HepG2 (cell line): ENCODE measurements around the gene MEF2D. TPM values are rescaled to one million over a fixed set of nuclear protein-coding genes. Genes with fewer than 3 reads are reported as not detected.

Experiments
- ATAC-seq: fragments of 200-7000 bp; cut with Tn5 transposase; 3 replicates; pipeline ENCODE4 v1.9.1; 2020; ENCODE audit warnings: mild to moderate bottlenecking, moderate library complexity
- BruUV-seq: library from RNA; stranded (reverse); fragments of 400-500 nt; replicated peaks from 2 replicates; lab custom pipeline; 2021; lab: Mats Ljungman, UMichigan
- CTCF ChIA-PET: fragments of 300-600 bp; formaldehyde crosslinking; extraction: SDS; loops from one replicate; lab custom pipeline; 2021; ENCODE audit warnings: low total read pairs, inconsistent platforms, low intra/inter-chr PET ratio; lab: Yijun Ruan, JAX
- POLR2A ChIA-PET: fragments of 350-600 bp; sonication (Branson Sonifier 250); formaldehyde crosslinking; loops from one replicate; lab custom pipeline; 2020; ENCODE audit warnings: antibody characterized with exemption, inconsistent platforms; lab: Yijun Ruan, JAX
- DNase-seq: peaks from one replicate; pipeline ENCODE4 v3.0.0-alpha.2; 2015; ENCODE audit warnings: low spot score
- FAIRE-seq: peaks from 3 replicates; lab custom pipeline; 2011; peaks lifted over from hg19 to GRCh38; lab: Jason Lieb, UNC
- H2AFZ ChIP-seq: one replicate; pipeline ENCODE4 v1.6.1; 2011; ENCODE audit warnings: low read length, inconsistent platforms
- H3K27ac ChIP-seq: fragments of 300-600 bp; 3 replicates; pipeline ENCODE4 v1.8.0; 2011; ENCODE audit warnings: mixed run types, mild to moderate bottlenecking, mixed read lengths, low read length, inconsistent platforms; ENCODE audit not compliant: insufficient read depth; ENCODE audit errors: extremely low read length
- H3K27me3 ChIP-seq, 2 experiments: fragments of 200-600 bp in 1 of 2; 2 replicates in 1 of 2; 3 replicates in 1 of 2; pipeline versions ENCODE4 v1.6.0 to v1.8.0; 2011; ENCODE audit warnings: low read length in 2 of 2, mild to moderate bottlenecking in 2 of 2, moderate library complexity in 2 of 2, inconsistent platforms in 1 of 2; ENCODE audit not compliant: insufficient read depth in 2 of 2, control insufficient read depth in 1 of 2
- H3K36me3 ChIP-seq, 2 experiments: fragments of 200-600 bp in 1 of 2; replicated peaks in 1 of 2; 2 replicates in 1 of 2; 3 replicates in 1 of 2; pipeline versions ENCODE4 v1.5.1 to v1.8.0; 2011; ENCODE audit warnings: low read length in 2 of 2, inconsistent platforms in 1 of 2; ENCODE audit not compliant: insufficient read depth in 2 of 2, control insufficient read depth in 1 of 2
- H3K4me1 ChIP-seq: 2 replicates; pipeline ENCODE4 v1.5.1; 2012; ENCODE audit warnings: low read length, inconsistent platforms; ENCODE audit not compliant: insufficient read depth
- H3K4me2 ChIP-seq: 2 replicates; pipeline ENCODE4 v1.6.0; 2011; ENCODE audit warnings: low read depth, low read length, inconsistent platforms
- H3K4me3 ChIP-seq, 3 experiments: fragments of 200-600 bp in 1 of 3; sonication (generic), shearing (Covaris generic) in 1 of 3; replicated peaks in 1 of 3; 2 replicates each; pipeline ENCODE4 v1.5.1; 2011 to 2016; ENCODE audit warnings: low read length in 3 of 3, inconsistent platforms in 2 of 3, low read depth in 2 of 3, mild to moderate bottlenecking in 2 of 3, control low read depth in 1 of 3, mixed read lengths in 1 of 3; ENCODE audit not compliant: insufficient read depth in 1 of 3
- H3K79me2 ChIP-seq: one replicate; pipeline ENCODE4 v1.6.1; 2011; ENCODE audit warnings: low read length, inconsistent platforms; ENCODE audit not compliant: insufficient read depth
- H3K9ac ChIP-seq: 2 replicates; pipeline ENCODE4 v1.6.0; 2011; ENCODE audit warnings: mild to moderate bottlenecking, low read depth, low read length, inconsistent platforms; ENCODE audit not compliant: insufficient read depth
- H3K9me3 ChIP-seq: 2 replicates; pipeline ENCODE4 v1.5.1; 2012; ENCODE audit warnings: mild to moderate bottlenecking, low read length
- H4K20me1 ChIP-seq: 2 replicates; pipeline ENCODE4 v1.6.0; 2011; ENCODE audit warnings: inconsistent platforms, mild to moderate bottlenecking, low read length, moderate library complexity; ENCODE audit not compliant: insufficient read depth
- HNF4A ChIP-seq: sonication (generic); formaldehyde crosslinking; IDR thresholded peaks from 2 replicates; pipeline ENCODE4 v1.4.0; 2020; ENCODE audit warnings: missing genetic modification reagents
- MIER2 ChIP-seq: IDR thresholded peaks from 2 replicates; pipeline ENCODE4 v1.6.1; 2016; ENCODE audit warnings: missing biosample characterization, missing genetic modification reagents
- MTERF4 ChIP-seq: sonication (generic); formaldehyde crosslinking; IDR thresholded peaks from 2 replicates; pipeline ENCODE4 v1.8.0; 2023; ENCODE audit warnings: mild to moderate bottlenecking, missing genetic modification reagents
- SP1 ChIP-seq, 2 experiments: fragments of 450-650 bp in 1 of 2; sonication (generic) in 1 of 2; formaldehyde crosslinking in 1 of 2; IDR thresholded peaks; 2 replicates each; pipeline versions ENCODE4 v1.4.0 to v1.6.1; 2016 to 2020; ENCODE audit warnings: missing genetic modification reagents in 1 of 2
- TMF1 ChIP-seq: sonication (generic); formaldehyde crosslinking; IDR thresholded peaks from 2 replicates; pipeline ENCODE4 v1.8.1; 2022; ENCODE audit warnings: low read depth, missing genetic modification reagents
- WIZ ChIP-seq: sonication (generic); formaldehyde crosslinking; IDR thresholded peaks from 2 replicates; pipeline ENCODE4 v1.5.1; 2020; ENCODE audit warnings: mild to moderate bottlenecking, missing genetic modification reagents
- ZFYVE20 ChIP-seq: sonication (generic); formaldehyde crosslinking; IDR thresholded peaks from 2 replicates; pipeline ENCODE4 v1.8.0; 2023; ENCODE audit warnings: low read depth, mild to moderate bottlenecking, moderate library complexity, missing genetic modification reagents, borderline replicate concordance
- ZNF143 ChIP-seq: sonication (generic); formaldehyde crosslinking; IDR thresholded peaks from 2 replicates; pipeline ENCODE4 v1.4.0; 2020; ENCODE audit warnings: missing genetic modification reagents
- ZNF264 ChIP-seq: sonication (generic); formaldehyde crosslinking; IDR thresholded peaks from 2 replicates; pipeline ENCODE4 v1.4.0; 2020; ENCODE audit warnings: missing genetic modification reagents
- ZNF326 ChIP-seq: sonication (generic); formaldehyde crosslinking; IDR thresholded peaks from 2 replicates; pipeline ENCODE4 v1.4.0; 2020; ENCODE audit warnings: missing genetic modification reagents, borderline replicate concordance
- ZSCAN30 ChIP-seq: sonication (generic); formaldehyde crosslinking; IDR thresholded peaks from 2 replicates; pipeline ENCODE4 v1.5.0; 2020; ENCODE audit warnings: mild to moderate bottlenecking, missing genetic modification reagents
- ZZZ3 ChIP-seq: sonication (generic); formaldehyde crosslinking; IDR thresholded peaks from 2 replicates; pipeline ENCODE4 v1.4.0; 2020; ENCODE audit warnings: missing genetic modification reagents, mild to moderate bottlenecking, borderline replicate concordance
- WGBS: methylation state at CpG from one replicate; pipeline ENCODE4 v1.1.6; 2017; ENCODE audit warnings: low lambda C conversion rate; 5-methylcytosine and 5-hydroxymethylcytosine counted together
- in situ Hi-C: cut with HindIII; loops from 2 replicates; pipeline ENCODE4 v1.10.0; 2017; ENCODE audit warnings: low pct_unique_long_range_greater_than_20kb; ENCODE audit not compliant: extremely low pct_ligation_motif_present
- intact Hi-C: fragments of 100-400 bp; cut with micrococcal nuclease; formaldehyde crosslinking; loops from one replicate; pipeline ENCODE4 v1.10.0; 2022; ENCODE audit not compliant: unreplicated experiment
- polyA plus RNA-seq, 8 experiments: library from polyadenylated mRNA; depleted of rRNA in 3 of 8; stranded (reverse) in 7 of 8; unstranded in 1 of 8; fragments of >200 nt; fragmentation: Illumina TruSeq in 4 of 8; extraction: Trizol in 4 of 8; gene quantifications; 2 replicates each; pipeline versions ENCODE4 v1.2.1 to v1.2.3, GENCODE V29; 2011 to 2016; ENCODE audit warnings: low read depth in 4 of 8, missing spikeins in 1 of 8, mixed read lengths in 1 of 8; ENCODE audit not compliant: insufficient read depth in 1 of 8
- total RNA-seq, 5 experiments: library from RNA; depleted of rRNA; stranded (reverse); fragments of >200 nt; fragmentation: Illumina TruSeq; extraction: Trizol; gene quantifications; 2 replicates each; pipeline ENCODE4 v1.2.3, GENCODE V29; 2016; ENCODE audit warnings: low read depth in 1 of 5
- TF ChIP-seq, protein P1 (sequence below): sonication (generic); formaldehyde crosslinking; IDR thresholded peaks from 2 replicates; pipeline ENCODE4 v1.5.0; 2020; ENCODE audit warnings: mild to moderate bottlenecking, missing genetic modification reagents
- TF ChIP-seq, protein P2 (sequence below): sonication (generic); formaldehyde crosslinking; IDR thresholded peaks from 2 replicates; pipeline ENCODE4 v1.5.0; 2020; ENCODE audit warnings: missing genetic modification reagents
- TF ChIP-seq, protein P3 (sequence below), 2 experiments: sonication (generic) in 1 of 2; formaldehyde crosslinking in 1 of 2; IDR thresholded peaks; 2 replicates each; pipeline versions ENCODE4 v1.4.0 to v1.6.1; 2016 to 2020; ENCODE audit warnings: borderline replicate concordance in 1 of 2, low read depth in 1 of 2, mild to moderate bottlenecking in 1 of 2, missing genetic modification reagents in 1 of 2
- TF ChIP-seq, protein P4 (sequence below): sonication (generic); formaldehyde crosslinking; IDR thresholded peaks from 2 replicates; pipeline ENCODE4 v1.4.0; 2020; ENCODE audit warnings: mild to moderate bottlenecking, low read depth, missing genetic modification reagents

Gene MEF2D
- total and polyA plus RNA-seq, 2 of the 13 experiments (the other 11 are each of a cell fraction or from before 2014, with no cell fraction given) = 1.6 to 3.9 TPM

- H3K9ac ChIP-seq = no peak overlapping the region
- no peaks in the 10 kb centered on the region for H3K27me3 ChIP-seq
- H3K4me2 ChIP-seq = no peak overlapping the region
- no peaks in the 10 kb centered on the region for H3K79me2 ChIP-seq
- H4K20me1 ChIP-seq = no peaks in the 10 kb centered on the region
- in situ Hi-C loops = no loop called here
- no peak for FAIRE-seq
- intact Hi-C loops = no loop called here
- H2AFZ ChIP-seq = no peak overlapping the region
- no peak overlapping the region for H3K4me3 ChIP-seq
- ATAC-seq = no peak
- ChIA-PET CTCF (no interaction called here), POLR2A (interaction anchor here (0.6 kb wide), 1 partner anchor 71 kb away, joined by 6 read pairs; no protein-coding TSS in a partner anchor)
- peaks cover 10% of the 10 kb centered on the region for H3K4me1 ChIP-seq
- TF ChIP-seq, protein P1, sequence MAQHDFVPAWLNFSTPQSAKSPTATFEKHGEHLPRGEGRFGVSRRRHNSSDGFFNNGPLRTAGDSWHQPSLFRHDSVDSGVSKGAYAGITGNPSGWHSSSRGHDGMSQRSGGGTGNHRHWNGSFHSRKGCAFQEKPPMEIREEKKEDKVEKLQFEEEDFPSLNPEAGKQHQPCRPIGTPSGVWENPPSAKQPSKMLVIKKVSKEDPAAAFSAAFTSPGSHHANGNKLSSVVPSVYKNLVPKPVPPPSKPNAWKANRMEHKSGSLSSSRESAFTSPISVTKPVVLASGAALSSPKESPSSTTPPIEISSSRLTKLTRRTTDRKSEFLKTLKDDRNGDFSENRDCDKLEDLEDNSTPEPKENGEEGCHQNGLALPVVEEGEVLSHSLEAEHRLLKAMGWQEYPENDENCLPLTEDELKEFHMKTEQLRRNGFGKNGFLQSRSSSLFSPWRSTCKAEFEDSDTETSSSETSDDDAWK = no peak
- TF ChIP-seq SP1 (IDR thresholded peaks at IDR 0.05) = no peak
- TF ChIP-seq SP1 (CRISPR knock-in tag; IDR thresholded peaks at IDR 0.05) = no peak
- no peak for TF ChIP-seq ZNF264 (CRISPR knock-in tag)
- TF ChIP-seq ZSCAN30 = no peak
- no peak for TF ChIP-seq ZZZ3 (CRISPR knock-in tag)
- TF ChIP-seq ZNF143 (CRISPR knock-in tag) = no peak
- TF ChIP-seq, protein P2, sequence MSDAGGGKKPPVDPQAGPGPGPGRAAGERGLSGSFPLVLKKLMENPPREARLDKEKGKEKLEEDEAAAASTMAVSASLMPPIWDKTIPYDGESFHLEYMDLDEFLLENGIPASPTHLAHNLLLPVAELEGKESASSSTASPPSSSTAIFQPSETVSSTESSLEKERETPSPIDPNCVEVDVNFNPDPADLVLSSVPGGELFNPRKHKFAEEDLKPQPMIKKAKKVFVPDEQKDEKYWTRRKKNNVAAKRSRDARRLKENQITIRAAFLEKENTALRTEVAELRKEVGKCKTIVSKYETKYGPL (CRISPR knock-in tag) = no peak
- TF ChIP-seq WIZ = no peak
- TF ChIP-seq TMF1 (CRISPR knock-in tag) = no peak
- TF ChIP-seq, protein P3, sequence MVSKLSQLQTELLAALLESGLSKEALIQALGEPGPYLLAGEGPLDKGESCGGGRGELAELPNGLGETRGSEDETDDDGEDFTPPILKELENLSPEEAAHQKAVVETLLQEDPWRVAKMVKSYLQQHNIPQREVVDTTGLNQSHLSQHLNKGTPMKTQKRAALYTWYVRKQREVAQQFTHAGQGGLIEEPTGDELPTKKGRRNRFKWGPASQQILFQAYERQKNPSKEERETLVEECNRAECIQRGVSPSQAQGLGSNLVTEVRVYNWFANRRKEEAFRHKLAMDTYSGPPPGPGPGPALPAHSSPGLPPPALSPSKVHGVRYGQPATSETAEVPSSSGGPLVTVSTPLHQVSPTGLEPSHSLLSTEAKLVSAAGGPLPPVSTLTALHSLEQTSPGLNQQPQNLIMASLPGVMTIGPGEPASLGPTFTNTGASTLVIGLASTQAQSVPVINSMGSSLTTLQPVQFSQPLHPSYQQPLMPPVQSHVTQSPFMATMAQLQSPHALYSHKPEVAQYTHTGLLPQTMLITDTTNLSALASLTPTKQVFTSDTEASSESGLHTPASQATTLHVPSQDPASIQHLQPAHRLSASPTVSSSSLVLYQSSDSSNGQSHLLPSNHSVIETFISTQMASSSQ (IDR thresholded peaks at IDR 0.05; ENCODE audit: low read depth) = no peak
- TF ChIP-seq, protein P3 (CRISPR knock-in tag; IDR thresholded peaks at IDR 0.05; ENCODE audit: borderline replicate concordance) = no peak
- TF ChIP-seq HNF4A (CRISPR knock-in tag) = no peak
- no peak for TF ChIP-seq ZNF326 (CRISPR knock-in tag)
- TF ChIP-seq, protein P4, sequence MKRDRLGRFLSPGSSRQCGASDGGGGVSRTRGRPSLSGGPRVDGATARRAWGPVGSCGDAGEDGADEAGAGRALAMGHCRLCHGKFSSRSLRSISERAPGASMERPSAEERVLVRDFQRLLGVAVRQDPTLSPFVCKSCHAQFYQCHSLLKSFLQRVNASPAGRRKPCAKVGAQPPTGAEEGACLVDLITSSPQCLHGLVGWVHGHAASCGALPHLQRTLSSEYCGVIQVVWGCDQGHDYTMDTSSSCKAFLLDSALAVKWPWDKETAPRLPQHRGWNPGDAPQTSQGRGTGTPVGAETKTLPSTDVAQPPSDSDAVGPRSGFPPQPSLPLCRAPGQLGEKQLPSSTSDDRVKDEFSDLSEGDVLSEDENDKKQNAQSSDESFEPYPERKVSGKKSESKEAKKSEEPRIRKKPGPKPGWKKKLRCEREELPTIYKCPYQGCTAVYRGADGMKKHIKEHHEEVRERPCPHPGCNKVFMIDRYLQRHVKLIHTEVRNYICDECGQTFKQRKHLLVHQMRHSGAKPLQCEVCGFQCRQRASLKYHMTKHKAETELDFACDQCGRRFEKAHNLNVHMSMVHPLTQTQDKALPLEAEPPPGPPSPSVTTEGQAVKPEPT (CRISPR knock-in tag) = no peak
- no peak for TF ChIP-seq MTERF4 (CRISPR knock-in tag)
- TF ChIP-seq MIER2 (CRISPR knock-in tag) = no peak
- no peak for TF ChIP-seq ZFYVE20 (CRISPR knock-in tag)
- no peak for DNase-seq
- no peaks in the 10 kb centered on the region for H3K9me3 ChIP-seq
- peaks cover 7 to 38% of the 10 kb centered on the region in 2 experiments; a peak in 4 of 5 replicates for H3K36me3 ChIP-seq
- 94% methylated on average over 5 of the region's 5 CpGs for WGBS
- no TSS peak for BruUV-seq
- no peak overlapping the region for H3K27ac ChIP-seq
Observed at GRCh38 chr1:156528231-156528630, 27.7 kb upstream of the MEF2D start.
